CD4-positive, alpha-beta T cell treated with Interleukin-4 for 1 hour (primary cell): ENCODE measurements around the gene NDFIP2.

ENCODE experiments used
- DNase-seq, 2 donors: peaks; one replicate each; pipeline ENCODE4 v3.0.0-alpha.2; 2020 to 2022

Gene NDFIP2

DNA sequence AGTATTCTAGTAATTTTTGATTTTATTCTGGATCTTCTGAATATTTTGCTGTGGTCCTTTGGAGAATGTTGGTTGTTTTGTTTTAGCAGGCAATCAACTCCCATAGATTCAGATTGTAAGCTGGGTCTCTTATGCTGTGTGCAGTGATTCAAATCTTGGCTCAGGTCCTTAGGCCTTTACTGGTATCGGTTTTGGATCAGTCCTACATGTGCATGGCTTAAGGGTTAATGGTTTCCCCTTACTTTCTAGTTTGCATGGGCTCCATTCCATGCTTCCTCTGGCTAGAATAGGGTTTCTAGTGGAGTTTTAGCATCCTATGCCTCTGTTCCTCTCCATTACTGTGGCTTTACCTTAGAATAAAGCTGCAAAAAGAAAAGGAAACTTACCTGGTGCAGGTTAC lies 16.1 kb downstream of the NDFIP2 start:
- DNase-seq = no peak

DNA sequence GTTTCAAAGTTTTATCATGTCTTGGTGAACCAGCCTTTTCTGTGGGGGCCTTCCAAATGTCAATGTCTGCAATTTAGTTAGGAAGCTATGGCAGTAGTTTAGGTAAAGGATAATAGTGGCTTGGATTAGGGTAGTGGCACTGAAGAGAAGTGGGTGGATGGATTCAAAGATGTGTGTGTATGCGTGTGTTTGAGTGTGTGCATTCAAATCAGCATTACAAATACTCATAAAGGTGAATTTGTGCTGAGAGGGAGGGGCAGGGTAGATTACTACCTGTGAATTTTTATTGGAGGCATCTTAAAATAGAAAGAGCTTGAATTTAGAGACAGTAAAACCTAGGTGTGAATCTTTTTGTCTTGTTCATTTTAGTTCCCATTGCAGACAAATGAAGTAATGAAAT lies 16.9 kb downstream of the NDFIP2 start:
- DNase-seq = no peak

DNA sequence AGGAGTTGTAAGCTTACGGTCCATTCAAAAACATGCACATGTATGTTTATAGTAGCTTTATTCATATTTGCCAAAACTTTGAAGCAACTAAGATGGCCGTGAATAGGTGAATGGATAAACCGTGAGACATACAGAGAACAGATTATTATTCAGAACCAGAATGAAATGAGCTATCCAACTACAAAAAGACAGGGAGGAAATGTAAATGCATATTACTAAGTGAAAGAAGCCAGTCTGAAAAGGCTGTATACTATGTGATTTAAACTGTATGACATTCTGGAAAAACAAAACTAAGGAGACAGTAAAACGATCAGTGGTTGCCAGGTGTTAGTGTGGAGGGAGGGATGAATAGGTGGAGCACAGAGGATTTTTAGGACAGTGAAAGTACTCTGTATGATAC lies 19.9 kb downstream of the NDFIP2 start:
- no peak for DNase-seq

GRCh38 chr13:79501538-79502232 lies 20.7 kb downstream of the NDFIP2 start:
- no peak for DNase-seq

GRCh38 chr13:79502859-79503468 lies 22.0 kb downstream of the NDFIP2 start:
- DNase-seq = no peak

DNA sequence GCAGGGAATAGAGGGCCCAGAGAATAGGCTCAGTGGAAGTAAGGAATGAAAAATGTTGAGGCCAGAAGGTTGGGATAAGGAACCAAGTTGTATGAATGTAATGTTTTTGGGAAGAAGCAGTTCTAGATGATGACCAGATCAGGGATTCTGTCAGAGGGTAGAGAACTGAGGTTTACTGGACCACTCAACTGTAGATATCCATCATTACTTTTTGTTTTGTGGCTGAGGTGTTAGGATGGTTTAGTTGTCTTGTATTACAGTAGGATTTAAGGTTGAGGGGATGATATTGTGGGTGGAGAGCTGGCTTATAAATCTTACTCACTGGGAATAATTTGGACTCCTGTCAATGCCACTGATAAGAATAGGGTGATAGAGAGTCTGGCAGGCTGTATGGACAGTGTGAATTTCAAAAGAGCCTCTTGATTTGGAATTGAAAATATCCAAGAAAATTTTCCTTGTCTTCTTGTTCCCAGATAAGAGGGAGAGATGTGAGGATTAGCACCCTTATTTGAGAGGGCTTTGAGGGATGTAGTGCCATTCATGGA lies 22.6 kb downstream of the NDFIP2 start:
- no peak for DNase-seq

- DNase-seq = no peak
These were observed 27.4 kb downstream of the NDFIP2 start for GRCh38 chr13:79508224-79508961.

DNA sequence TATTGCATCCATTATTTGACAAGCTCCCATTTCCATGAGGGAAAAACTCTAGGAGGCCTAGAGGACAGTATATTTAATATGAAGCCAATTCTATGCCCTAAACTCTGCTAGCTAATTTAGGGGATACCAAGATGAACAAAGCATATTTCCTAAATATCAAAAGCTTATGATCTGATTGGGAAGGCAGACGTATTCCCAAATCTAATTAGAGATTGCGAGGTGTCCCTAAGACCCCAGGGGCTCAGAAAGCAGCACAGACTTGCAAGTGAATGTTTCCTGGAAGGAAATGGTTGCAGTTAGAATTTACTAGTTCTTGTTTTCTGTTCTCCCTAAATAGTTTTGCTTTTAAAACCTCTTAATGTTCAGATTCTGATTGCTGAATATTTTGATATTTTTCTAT lies 30.7 kb downstream of the NDFIP2 start:
- DNase-seq = no peak

- no peak for DNase-seq
These were observed 32.0 kb downstream of the NDFIP2 start for GRCh38 chr13:79512950-79513349.

- no peak for DNase-seq
These were observed 35.6 kb downstream of the NDFIP2 start for GRCh38 chr13:79516595-79516994.

DNA sequence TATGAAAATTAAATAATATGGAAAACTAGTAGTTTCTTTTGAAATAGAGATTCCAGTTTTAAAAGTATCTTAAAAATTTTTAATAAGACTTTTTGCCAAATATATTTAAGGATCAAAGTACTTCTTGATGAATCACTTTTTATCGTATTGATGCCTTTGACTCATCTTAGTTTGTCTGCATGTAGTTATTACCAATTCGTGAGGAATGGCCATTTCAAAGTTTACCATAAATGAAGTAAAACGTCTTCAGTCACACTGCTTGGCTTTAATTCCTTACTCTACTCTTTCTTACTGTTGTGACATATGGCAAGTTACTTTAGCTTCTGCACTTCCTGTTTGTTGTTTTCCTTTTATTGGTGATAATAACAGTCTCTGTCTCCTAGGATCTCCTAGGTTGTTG lies 38.3 kb downstream of the NDFIP2 start:
- no peak for DNase-seq

GRCh38 chr13:79522583-79522982 lies 41.6 kb downstream of the NDFIP2 start:
- DNase-seq = peak in 1 of 2 donors; percentile 16

DNA sequence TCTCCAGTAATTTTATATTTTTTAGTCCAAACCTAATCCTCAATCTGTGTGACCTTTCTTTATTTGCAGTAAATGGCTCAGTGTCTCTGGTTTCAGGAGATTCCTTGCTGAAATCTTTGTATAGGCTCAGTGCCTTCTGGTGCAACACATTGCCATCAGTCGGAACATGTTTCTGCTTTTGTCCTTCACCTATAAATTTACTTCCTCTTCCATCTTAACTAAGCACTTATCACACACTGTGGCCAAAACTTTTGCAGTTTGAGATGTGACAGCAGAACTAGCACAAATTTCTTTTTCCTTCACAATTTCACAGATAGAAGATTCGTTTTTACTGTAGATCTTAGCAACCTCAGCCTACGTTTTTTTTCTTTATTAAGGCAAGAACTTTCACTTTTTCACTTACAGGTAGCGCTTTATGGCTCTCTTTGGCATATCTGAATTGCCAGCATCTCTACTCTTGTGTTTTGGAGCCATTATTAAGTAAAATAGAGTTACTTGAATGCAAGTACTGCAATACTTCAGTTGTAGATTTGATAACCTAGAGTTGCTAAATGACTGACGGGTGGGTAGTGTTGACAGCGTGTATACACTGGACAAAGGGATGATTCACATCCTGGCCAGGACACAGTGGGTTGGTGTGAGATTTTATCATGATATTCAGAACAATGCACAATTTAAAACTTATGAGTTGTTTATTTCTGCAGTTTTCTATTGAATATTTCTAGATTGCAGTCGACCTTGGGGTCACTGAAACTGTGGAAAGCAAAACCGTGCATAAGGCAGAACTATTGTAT lies 44.3 kb downstream of the NDFIP2 start:
- no peak for DNase-seq

DNA sequence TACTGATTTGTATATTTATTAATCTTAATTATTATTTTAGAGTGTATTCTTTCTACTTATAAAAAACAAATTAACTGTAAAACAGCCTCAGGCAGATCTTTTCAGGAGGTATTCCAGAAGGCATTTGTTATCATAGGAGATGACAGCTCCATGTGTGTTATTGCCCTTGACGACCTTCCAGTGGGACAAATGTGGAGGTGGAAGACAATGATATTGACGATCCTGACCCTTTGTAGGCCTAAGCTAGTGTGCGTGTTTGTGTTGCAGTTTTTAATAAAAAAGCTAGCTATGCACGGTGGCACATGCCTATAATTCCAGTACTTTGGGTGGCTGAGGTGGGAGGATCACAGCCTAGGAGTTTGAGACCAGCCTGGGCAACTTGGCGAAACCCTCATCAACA lies 46.7 kb downstream of the NDFIP2 start:
- DNase-seq = no peak

DNA sequence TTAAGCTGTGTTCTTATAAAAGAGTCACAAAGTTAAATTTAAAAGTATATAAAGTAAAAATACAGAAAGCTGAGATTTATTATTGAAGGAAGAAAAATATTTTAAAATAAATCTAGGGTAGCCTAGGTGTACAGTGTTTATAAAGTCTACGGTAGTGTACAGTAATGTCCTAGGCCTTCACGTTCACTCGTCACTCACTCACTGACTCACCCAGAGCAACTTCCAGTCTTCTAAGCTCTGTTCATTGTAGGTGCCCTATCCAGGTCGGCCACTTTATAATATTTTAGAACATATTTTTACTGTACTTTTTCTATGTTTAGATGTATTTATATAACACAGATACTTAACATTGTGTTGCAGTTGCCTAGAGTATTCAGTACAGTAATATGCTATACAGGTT lies 47.4 kb downstream of the NDFIP2 start:
- DNase-seq = no peak

- no peak for DNase-seq
These were observed 47.8 kb downstream of the NDFIP2 start for GRCh38 chr13:79528759-79529191.

DNA sequence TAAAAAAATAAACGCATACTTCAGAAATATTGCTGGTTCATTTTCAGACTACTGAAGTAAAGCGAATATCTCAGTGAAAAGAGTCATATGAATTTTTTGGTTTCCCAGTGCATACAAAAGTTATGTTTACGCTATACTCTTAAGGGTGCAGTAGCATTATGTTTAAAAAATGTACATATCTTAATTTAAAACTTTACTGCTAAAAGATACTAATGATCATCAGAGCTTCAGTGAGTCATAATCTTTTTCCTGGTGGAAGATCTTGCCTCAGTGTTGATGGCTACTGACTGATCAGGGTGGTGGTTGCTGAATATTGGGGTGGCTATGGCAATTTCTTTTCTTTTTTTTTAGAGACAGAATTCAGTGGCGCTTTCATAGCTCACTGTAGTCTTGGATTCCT lies 48.9 kb downstream of the NDFIP2 start:
- DNase-seq = no peak

GRCh38 chr13:79530270-79530669 lies 49.3 kb downstream of the NDFIP2 start:
- no peak for DNase-seq

DNA sequence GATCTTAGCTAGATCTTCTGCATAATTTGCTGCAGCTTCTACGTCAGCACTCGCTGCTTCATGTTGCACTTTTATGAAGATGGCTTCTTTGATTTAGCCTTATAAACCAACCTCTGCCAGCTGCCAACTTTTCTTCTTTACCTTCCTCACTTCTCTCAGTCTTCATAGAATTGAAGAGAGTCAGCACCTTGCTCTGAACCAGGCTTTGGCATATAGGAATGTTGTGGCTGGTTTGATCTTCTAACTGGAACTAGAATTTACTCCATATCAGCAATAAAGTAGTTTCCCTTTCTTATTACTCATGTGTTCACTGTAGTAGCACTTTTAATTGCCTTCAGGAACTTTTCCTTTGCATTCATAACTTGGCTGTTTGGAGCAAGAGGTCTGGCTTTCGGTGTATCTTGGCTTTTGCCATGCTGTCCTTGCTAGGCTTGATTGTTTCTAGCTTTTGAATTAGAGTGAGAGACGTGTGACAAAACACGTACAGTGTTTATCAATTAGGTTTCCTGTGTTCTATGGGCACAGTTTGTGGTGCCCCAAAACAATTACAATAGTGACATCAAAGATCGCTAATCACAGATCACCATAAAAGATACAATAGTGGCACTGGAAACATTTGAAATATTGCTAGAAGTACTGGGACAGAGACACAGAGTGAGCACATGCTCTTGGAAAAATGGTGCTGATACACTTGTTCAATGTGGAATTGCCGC lies 50.7 kb downstream of the NDFIP2 start:
- no peak for DNase-seq

GRCh38 chr13:79532576-79532975 lies 51.6 kb downstream of the NDFIP2 start:
- no peak for DNase-seq

DNA sequence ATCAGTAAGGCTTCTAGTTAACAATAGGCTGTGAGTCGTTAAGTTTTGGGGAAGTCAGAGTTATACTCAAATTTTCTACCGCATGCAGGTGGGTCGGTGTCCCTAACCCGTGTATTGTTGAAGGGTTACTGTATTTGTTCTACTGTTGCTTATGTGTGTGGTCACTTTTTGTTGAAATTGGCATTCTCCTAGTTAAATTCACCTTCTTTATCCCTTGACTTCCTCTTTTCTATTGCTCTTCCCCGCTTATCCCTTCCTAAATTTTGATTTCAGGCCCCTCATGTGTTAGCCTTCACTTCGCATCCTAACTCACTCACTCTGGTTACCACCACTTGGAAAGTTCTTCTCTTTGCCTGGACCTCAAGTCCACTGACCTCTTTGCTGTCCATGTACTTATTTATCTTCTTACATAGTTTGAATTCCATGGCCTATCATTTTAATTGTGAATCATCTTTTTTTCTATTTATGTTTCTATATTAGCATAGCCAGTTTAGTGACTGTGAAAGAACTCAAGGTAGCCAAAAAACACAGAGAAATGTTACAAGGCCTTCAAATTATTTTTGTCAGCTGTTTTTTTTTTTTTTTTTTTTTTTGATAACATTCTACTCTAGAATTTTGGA lies 52.9 kb downstream of the NDFIP2 start:
- DNase-seq = no peak

DNA sequence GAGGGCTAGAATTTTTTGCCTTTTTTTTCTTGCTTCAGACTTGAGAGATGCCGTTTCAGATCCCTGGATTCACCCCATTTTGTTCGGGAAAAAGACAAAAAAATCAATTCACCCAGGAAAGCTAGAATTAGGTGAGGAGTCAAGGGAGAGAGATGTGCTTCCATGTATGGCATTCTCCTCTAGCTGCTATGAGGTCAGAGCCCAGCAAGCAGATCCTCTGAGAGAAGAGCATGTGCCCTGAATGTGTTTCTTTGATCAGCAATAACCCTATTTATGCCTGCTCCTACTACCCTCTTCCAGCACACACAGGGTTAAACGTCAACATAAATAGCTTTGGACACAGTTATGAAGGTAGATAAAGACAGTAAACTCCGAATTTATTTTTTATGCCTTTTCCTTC lies 53.6 kb downstream of the NDFIP2 start:
- no peak for DNase-seq
